GM12892 (cell line): ENCODE data around the gene PRDM16.

Experiments
- POLR2A ChIP-seq: IDR thresholded peaks from 2 replicates; pipeline ENCODE4 v1.6.1; 2011; ENCODE audit warnings: low read depth, low read length, control low read depth
- POLR2AphosphoS5 ChIP-seq: IDR thresholded peaks from 2 replicates; pipeline ENCODE4 v1.6.1; 2011; ENCODE audit warnings: low read depth, low read length, control low read depth
- TAF1 ChIP-seq: IDR thresholded peaks from 2 replicates; pipeline ENCODE4 v1.6.1; 2011; ENCODE audit warnings: low read depth, mild to moderate bottlenecking, control low read depth, low read length, borderline replicate concordance

DNA sequence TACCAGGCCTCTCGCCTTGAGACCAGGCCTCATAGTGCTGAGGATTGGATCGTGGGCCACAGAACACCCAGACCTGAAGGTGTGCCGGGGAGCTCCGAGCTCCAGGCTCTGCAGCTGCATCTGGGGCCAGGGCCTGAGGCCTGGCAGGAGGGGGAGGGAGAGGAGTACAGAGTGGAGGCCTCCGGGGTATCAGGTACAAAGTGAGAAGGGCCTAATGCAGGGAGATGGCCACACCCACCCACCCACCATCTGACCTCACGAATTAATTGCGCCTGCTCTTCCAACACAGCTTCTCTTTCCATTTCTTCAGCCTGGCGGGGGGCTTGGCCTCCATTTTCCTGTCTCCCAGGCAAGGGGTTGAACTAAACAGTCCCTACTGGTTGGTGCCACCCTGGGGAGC, 286.1 kb downstream of the PRDM16 start:
- TF ChIP-seq POLR2A (no peak), POLR2AphosphoS5 (no peak), TAF1 (no peak)
